Measurements from ENCODE around the gene TUSC2. TPM values are rescaled to one million over a fixed set of nuclear protein-coding genes. Genes with fewer than 3 reads are reported as not detected.
A peak's percentile ranks its signal among the peaks of the same experiment; 100 is the strongest.

Gene TUSC2
- total and polyA plus RNA-seq, 10 of the 15 experiments (the other 5 are each of a cell fraction or from before 2014, with no cell fraction given), result 4.0 to 73.8 (median 34.3) TPM

- no peak for TF ChIP-seq GABPA (IDR thresholded peaks at IDR 0.05; ENCODE audit: low read depth)
- no peak for TF ChIP-seq TCF7 (IDR thresholded peaks at IDR 0.05; ENCODE audit: borderline replicate concordance)
- TF ChIP-seq, protein P1, sequence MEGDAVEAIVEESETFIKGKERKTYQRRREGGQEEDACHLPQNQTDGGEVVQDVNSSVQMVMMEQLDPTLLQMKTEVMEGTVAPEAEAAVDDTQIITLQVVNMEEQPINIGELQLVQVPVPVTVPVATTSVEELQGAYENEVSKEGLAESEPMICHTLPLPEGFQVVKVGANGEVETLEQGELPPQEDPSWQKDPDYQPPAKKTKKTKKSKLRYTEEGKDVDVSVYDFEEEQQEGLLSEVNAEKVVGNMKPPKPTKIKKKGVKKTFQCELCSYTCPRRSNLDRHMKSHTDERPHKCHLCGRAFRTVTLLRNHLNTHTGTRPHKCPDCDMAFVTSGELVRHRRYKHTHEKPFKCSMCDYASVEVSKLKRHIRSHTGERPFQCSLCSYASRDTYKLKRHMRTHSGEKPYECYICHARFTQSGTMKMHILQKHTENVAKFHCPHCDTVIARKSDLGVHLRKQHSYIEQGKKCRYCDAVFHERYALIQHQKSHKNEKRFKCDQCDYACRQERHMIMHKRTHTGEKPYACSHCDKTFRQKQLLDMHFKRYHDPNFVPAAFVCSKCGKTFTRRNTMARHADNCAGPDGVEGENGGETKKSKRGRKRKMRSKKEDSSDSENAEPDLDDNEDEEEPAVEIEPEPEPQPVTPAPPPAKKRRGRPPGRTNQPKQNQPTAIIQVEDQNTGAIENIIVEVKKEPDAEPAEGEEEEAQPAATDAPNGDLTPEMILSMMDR (IDR thresholded peaks at IDR 0.05 in 2 of 3, conservative IDR thresholded peaks at IDR 0.05 in 1 of 3; ENCODE audit: control insufficient read depth in 2 of 3, extremely low read depth in 1 of 3, insufficient read depth in 1 of 3, low read depth in 3 of 3, low read length in 3 of 3), result peak; percentile 24 to 56 (median 50); a peak in 4 of 6 replicates
- TF ChIP-seq MTA2 (IDR thresholded peaks at IDR 0.05; ENCODE audit: low read depth), result peak; percentile 54; the same call in 1 of the 2 replicates
- TF ChIP-seq GATAD2B (conservative IDR thresholded peaks at IDR 0.05; ENCODE audit: low read depth), result peak; percentile 95
- no peak for TF ChIP-seq TBL1XR1 (IDR thresholded peaks at IDR 0.05; ENCODE audit: low read depth, low read length)
- TF ChIP-seq SIX5 (IDR thresholded peaks at IDR 0.05; ENCODE audit: low read depth, low read length, severe bottlenecking), result no peak
- no peak for TF ChIP-seq EED (IDR thresholded peaks at IDR 0.05; ENCODE audit: low read depth)
- TF ChIP-seq STAT1 (conservative IDR thresholded peaks at IDR 0.05), result no peak
- TF ChIP-seq JUNB (IDR thresholded peaks at IDR 0.05), result no peak
- TF ChIP-seq, protein P2, sequence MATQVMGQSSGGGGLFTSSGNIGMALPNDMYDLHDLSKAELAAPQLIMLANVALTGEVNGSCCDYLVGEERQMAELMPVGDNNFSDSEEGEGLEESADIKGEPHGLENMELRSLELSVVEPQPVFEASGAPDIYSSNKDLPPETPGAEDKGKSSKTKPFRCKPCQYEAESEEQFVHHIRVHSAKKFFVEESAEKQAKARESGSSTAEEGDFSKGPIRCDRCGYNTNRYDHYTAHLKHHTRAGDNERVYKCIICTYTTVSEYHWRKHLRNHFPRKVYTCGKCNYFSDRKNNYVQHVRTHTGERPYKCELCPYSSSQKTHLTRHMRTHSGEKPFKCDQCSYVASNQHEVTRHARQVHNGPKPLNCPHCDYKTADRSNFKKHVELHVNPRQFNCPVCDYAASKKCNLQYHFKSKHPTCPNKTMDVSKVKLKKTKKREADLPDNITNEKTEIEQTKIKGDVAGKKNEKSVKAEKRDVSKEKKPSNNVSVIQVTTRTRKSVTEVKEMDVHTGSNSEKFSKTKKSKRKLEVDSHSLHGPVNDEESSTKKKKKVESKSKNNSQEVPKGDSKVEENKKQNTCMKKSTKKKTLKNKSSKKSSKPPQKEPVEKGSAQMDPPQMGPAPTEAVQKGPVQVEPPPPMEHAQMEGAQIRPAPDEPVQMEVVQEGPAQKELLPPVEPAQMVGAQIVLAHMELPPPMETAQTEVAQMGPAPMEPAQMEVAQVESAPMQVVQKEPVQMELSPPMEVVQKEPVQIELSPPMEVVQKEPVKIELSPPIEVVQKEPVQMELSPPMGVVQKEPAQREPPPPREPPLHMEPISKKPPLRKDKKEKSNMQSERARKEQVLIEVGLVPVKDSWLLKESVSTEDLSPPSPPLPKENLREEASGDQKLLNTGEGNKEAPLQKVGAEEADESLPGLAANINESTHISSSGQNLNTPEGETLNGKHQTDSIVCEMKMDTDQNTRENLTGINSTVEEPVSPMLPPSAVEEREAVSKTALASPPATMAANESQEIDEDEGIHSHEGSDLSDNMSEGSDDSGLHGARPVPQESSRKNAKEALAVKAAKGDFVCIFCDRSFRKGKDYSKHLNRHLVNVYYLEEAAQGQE (IDR thresholded peaks at IDR 0.05; ENCODE audit: low read depth, low read length), result no peak
- TF ChIP-seq, protein P3, sequence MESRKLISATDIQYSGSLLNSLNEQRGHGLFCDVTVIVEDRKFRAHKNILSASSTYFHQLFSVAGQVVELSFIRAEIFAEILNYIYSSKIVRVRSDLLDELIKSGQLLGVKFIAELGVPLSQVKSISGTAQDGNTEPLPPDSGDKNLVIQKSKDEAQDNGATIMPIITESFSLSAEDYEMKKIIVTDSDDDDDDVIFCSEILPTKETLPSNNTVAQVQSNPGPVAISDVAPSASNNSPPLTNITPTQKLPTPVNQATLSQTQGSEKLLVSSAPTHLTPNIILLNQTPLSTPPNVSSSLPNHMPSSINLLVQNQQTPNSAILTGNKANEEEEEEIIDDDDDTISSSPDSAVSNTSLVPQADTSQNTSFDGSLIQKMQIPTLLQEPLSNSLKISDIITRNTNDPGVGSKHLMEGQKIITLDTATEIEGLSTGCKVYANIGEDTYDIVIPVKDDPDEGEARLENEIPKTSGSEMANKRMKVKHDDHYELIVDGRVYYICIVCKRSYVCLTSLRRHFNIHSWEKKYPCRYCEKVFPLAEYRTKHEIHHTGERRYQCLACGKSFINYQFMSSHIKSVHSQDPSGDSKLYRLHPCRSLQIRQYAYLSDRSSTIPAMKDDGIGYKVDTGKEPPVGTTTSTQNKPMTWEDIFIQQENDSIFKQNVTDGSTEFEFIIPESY (IDR thresholded peaks at IDR 0.05), result no peak
- TF ChIP-seq E4F1 (IDR thresholded peaks at IDR 0.05; ENCODE audit: borderline replicate concordance, partially characterized antibody), result no peak
- no peak for TF ChIP-seq SMAD1 (IDR thresholded peaks at IDR 0.05; ENCODE audit: low read depth, partially characterized antibody)
- TF ChIP-seq NFXL1 (IDR thresholded peaks at IDR 0.05; ENCODE audit: borderline replicate concordance), result no peak
- no peak for TF ChIP-seq PAX8 (IDR thresholded peaks at IDR 0.05)
- peak; percentile 27; the same call in 1 of the 2 replicates for TF ChIP-seq SMAD5 (IDR thresholded peaks at IDR 0.05; ENCODE audit: low read depth)
- TF ChIP-seq KAT2A (conservative IDR thresholded peaks at IDR 0.05; ENCODE audit: control insufficient read depth, low read depth, low read length), result no peak
Observed at GRCh38 chr3:50298836-50299637, 29.0 kb downstream of the TUSC2 start, which contains the start of the genes HYAL3 and NAA80 (continued).
